Measurements from ENCODE around the gene ATP8A2. TPM values are rescaled to one million over a fixed set of nuclear protein-coding genes. Genes with fewer than 3 reads are reported as not detected.

ATP8A2 gene
- total RNA-seq, 1 experiment from 2014 or later = not detected

DNA sequence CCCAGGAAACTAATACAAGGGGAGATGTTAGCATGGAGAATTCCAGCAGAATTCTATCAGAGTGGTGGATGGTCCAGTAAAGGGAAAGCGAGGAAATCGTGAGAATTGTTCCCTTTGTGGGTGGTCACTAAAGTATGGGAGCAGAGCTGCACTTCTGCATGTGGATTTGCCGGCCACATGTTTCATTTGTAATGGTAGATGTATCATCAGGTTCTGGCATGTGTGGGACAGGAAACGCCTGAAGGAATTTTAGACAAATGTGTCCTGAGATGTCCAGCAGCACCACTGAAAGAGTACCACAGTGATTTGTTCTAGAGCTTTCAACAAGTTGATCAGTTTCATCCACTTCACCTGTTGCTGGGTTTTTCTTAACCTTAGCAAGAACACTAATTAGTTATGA is 371.6 kb downstream of the ATP8A2 start:
- no peaks in the 10 kb centered on the region; the same call in 1 of the 2 replicates for H3K27me3 ChIP-seq (ENCODE audit: control insufficient read depth, insufficient read depth, low read length)
- H3K27ac ChIP-seq (ENCODE audit: low read length) = no peak overlapping the region
- ATAC-seq (no peak), DNase-seq (ENCODE audit: low read depth, low spot score) (no peak)
- ChIA-PET CTCF (no interaction called here), POLR2A (no interaction called here)
- in situ Hi-C loops (cut with HindIII; ENCODE audit: low pct_unique_long_range_greater_than_20kb, low sequenced_read_pairs) = no loop called here
- no peak overlapping the region for H3K4me3 ChIP-seq (ENCODE audit: low read depth in 2 of 2, low read length in 2 of 2)
- no peaks in the 10 kb centered on the region for H3K4me1 ChIP-seq (ENCODE audit: control insufficient read depth, insufficient read depth, low read length)
- TF ChIP-seq, protein P1, sequence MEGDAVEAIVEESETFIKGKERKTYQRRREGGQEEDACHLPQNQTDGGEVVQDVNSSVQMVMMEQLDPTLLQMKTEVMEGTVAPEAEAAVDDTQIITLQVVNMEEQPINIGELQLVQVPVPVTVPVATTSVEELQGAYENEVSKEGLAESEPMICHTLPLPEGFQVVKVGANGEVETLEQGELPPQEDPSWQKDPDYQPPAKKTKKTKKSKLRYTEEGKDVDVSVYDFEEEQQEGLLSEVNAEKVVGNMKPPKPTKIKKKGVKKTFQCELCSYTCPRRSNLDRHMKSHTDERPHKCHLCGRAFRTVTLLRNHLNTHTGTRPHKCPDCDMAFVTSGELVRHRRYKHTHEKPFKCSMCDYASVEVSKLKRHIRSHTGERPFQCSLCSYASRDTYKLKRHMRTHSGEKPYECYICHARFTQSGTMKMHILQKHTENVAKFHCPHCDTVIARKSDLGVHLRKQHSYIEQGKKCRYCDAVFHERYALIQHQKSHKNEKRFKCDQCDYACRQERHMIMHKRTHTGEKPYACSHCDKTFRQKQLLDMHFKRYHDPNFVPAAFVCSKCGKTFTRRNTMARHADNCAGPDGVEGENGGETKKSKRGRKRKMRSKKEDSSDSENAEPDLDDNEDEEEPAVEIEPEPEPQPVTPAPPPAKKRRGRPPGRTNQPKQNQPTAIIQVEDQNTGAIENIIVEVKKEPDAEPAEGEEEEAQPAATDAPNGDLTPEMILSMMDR (IDR thresholded peaks at IDR 0.05) = no peak
- no peak for TF ChIP-seq TCF7L2 (IDR thresholded peaks at IDR 0.05; ENCODE audit: low read depth, low read length)
- no peak for TF ChIP-seq POLR2AphosphoS5 (IDR thresholded peaks at IDR 0.05; ENCODE audit: low read depth, low read length)
- no peak for TF ChIP-seq SIN3A (IDR thresholded peaks at IDR 0.05; ENCODE audit: borderline replicate concordance, insufficient read depth, low read depth, low read length)
- intact Hi-C loops (cut with micrococcal nuclease; ENCODE audit: unreplicated experiment) = no loop called here
- no peaks in the 10 kb centered on the region for H3K9me3 ChIP-seq (ENCODE audit: control insufficient read depth, insufficient read depth, low read depth, low read length)
- no TSS peak for BruUV-seq (replicated peaks)
- no peaks in the 10 kb centered on the region for H3K36me3 ChIP-seq (ENCODE audit: control insufficient read depth, insufficient read depth, low read length)

DNA sequence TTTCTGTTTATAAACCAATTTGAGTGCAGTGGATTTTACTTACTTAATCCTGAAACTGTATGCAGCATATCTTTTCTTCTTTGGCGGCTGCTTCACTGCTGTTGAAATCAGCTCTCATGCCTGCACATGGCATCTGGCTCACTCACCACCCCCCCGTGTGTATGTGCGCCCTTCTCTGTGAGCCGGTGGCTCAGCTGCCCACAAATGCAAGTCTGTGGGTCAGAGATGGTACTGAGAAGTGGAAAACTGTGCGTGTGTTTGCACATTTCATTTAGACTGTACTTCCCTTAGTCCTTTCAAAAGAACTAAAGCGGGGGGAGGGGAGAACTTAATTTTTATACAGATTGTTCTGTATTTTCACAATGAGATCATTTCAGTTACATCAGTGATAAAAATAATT is 372.4 kb downstream of the ATP8A2 start:
- Histone ChIP-seq H3K4me3 (ENCODE audit: low read depth in 2 of 2, low read length in 2 of 2) (no peak overlapping the region), H3K4me1 (ENCODE audit: control insufficient read depth, insufficient read depth, low read length) (no peaks in the 10 kb centered on the region), H3K9me3 (ENCODE audit: control insufficient read depth, insufficient read depth, low read depth, low read length) (no peaks in the 10 kb centered on the region), H3K27me3 (ENCODE audit: control insufficient read depth, insufficient read depth, low read length) (no peaks in the 10 kb centered on the region; the same call in 1 of the 2 replicates), H3K27ac (ENCODE audit: low read length) (no peak overlapping the region), H3K36me3 (ENCODE audit: control insufficient read depth, insufficient read depth, low read length) (no peaks in the 10 kb centered on the region)
- POLR2A ChIA-PET = no interaction called here
- DNase-seq (ENCODE audit: low read depth, low spot score) (no peak), ATAC-seq (no peak)
- in situ Hi-C loops (cut with HindIII; ENCODE audit: low pct_unique_long_range_greater_than_20kb, low sequenced_read_pairs) (no loop called here), intact Hi-C loops (cut with micrococcal nuclease; ENCODE audit: unreplicated experiment) (no loop called here)
- TF ChIP-seq TCF7L2 (IDR thresholded peaks at IDR 0.05; ENCODE audit: low read depth, low read length) = no peak
- TF ChIP-seq, protein P1 (IDR thresholded peaks at IDR 0.05) = no peak
- no peak for TF ChIP-seq POLR2AphosphoS5 (IDR thresholded peaks at IDR 0.05; ENCODE audit: low read depth, low read length)
- no peak for TF ChIP-seq SIN3A (IDR thresholded peaks at IDR 0.05; ENCODE audit: borderline replicate concordance, insufficient read depth, low read depth, low read length)
- TF ChIP-seq, protein P2, sequence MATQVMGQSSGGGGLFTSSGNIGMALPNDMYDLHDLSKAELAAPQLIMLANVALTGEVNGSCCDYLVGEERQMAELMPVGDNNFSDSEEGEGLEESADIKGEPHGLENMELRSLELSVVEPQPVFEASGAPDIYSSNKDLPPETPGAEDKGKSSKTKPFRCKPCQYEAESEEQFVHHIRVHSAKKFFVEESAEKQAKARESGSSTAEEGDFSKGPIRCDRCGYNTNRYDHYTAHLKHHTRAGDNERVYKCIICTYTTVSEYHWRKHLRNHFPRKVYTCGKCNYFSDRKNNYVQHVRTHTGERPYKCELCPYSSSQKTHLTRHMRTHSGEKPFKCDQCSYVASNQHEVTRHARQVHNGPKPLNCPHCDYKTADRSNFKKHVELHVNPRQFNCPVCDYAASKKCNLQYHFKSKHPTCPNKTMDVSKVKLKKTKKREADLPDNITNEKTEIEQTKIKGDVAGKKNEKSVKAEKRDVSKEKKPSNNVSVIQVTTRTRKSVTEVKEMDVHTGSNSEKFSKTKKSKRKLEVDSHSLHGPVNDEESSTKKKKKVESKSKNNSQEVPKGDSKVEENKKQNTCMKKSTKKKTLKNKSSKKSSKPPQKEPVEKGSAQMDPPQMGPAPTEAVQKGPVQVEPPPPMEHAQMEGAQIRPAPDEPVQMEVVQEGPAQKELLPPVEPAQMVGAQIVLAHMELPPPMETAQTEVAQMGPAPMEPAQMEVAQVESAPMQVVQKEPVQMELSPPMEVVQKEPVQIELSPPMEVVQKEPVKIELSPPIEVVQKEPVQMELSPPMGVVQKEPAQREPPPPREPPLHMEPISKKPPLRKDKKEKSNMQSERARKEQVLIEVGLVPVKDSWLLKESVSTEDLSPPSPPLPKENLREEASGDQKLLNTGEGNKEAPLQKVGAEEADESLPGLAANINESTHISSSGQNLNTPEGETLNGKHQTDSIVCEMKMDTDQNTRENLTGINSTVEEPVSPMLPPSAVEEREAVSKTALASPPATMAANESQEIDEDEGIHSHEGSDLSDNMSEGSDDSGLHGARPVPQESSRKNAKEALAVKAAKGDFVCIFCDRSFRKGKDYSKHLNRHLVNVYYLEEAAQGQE (IDR thresholded peaks at IDR 0.05; ENCODE audit: insufficient read depth in 1 of 2, low read depth in 2 of 2, low read length in 1 of 2) = no peak
- no TSS peak for BruUV-seq (replicated peaks)
- CTCF ChIA-PET = no interaction called here

Measured in Panc1 (cell line).